Brain microvascular endothelial cell (primary cell): ENCODE measurements around the gene KLHL6.
A peak's percentile ranks its signal among the peaks of the same experiment; 100 is the strongest.

ENCODE experiments used
- DNase-seq: peaks from one replicate; pipeline ENCODE4 v3.0.0-alpha.2; 2020
- H3K27ac ChIP-seq: fragments of 250-450 bp; sonication (Bioruptor Pico); 2 replicates; pipeline ENCODE4 v1.5.1; 2020; ENCODE audit warnings: mild to moderate bottlenecking, moderate library complexity
- H3K27me3 ChIP-seq: fragments of 250-450 bp; sonication (Bioruptor Pico); replicated peaks from 2 replicates; pipeline ENCODE4 v1.5.1; 2020; ENCODE audit warnings: mild to moderate bottlenecking
- H3K36me3 ChIP-seq: fragments of 250-450 bp; sonication (Bioruptor Pico); replicated peaks from 2 replicates; pipeline ENCODE4 v1.5.1; 2020; ENCODE audit warnings: mild to moderate bottlenecking
- H3K4me3 ChIP-seq: 2 replicates; pipeline ENCODE4 v1.5.1; 2011; ENCODE audit warnings: low read depth, mild to moderate bottlenecking, control low read depth, low read length, moderate library complexity
- in situ Hi-C: cut with HindIII; loops from 2 replicates; pipeline ENCODE4 v1.10.0; 2017; ENCODE audit warnings: low sequenced_read_pairs, low pct_ligation_motif_present
- TF ChIP-seq, protein P1 (sequence below): IDR thresholded peaks from 2 replicates; pipeline ENCODE4 v1.5.1; 2011; ENCODE audit warnings: low read depth, mild to moderate bottlenecking, moderate library complexity, low read length, control low read depth, inconsistent platforms; ENCODE audit errors: missing control alignments

Gene KLHL6

GRCh38 chr3:183587336-183587735, 31.8 kb upstream of the KLHL6 start:
- H3K4me3 ChIP-seq: no peak overlapping the region
- no peaks in the 10 kb centered on the region for H3K27me3 ChIP-seq
- TF ChIP-seq, protein P1, sequence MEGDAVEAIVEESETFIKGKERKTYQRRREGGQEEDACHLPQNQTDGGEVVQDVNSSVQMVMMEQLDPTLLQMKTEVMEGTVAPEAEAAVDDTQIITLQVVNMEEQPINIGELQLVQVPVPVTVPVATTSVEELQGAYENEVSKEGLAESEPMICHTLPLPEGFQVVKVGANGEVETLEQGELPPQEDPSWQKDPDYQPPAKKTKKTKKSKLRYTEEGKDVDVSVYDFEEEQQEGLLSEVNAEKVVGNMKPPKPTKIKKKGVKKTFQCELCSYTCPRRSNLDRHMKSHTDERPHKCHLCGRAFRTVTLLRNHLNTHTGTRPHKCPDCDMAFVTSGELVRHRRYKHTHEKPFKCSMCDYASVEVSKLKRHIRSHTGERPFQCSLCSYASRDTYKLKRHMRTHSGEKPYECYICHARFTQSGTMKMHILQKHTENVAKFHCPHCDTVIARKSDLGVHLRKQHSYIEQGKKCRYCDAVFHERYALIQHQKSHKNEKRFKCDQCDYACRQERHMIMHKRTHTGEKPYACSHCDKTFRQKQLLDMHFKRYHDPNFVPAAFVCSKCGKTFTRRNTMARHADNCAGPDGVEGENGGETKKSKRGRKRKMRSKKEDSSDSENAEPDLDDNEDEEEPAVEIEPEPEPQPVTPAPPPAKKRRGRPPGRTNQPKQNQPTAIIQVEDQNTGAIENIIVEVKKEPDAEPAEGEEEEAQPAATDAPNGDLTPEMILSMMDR: no peak
- H3K36me3 ChIP-seq: no peaks in the 10 kb centered on the region
- in situ Hi-C loops: no loop called here
- no peak overlapping the region for H3K27ac ChIP-seq
- DNase-seq: no peak

DNA sequence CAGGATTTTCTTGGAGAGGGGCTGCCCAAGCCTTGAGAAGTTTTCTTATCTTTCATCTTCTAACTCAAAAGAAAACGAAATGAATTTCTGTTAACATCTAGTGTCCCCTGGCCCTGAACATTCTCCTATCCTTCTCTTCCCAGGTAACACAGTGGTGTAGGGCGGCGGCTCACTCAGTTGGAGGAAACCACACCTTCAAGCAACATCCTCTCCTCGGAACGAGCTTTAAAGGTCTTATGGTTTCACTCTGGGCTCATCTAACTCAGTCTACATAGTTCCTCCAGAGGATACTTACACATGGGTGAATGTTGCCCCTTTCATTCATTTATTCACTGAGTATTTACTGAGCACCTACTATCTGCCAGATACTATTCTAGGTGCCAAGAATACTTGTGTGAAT, 31.0 kb upstream of the KLHL6 start:
- in situ Hi-C loops: no loop called here
- no peak for DNase-seq
- Histone ChIP-seq H3K27me3 (no peaks in the 10 kb centered on the region), H3K4me3 (no peak overlapping the region), H3K36me3 (no peaks in the 10 kb centered on the region), H3K27ac (no peak overlapping the region)
- TF ChIP-seq, protein P1: no peak

- H3K27ac ChIP-seq: no peak overlapping the region
- TF ChIP-seq, protein P1: no peak
- H3K4me3 ChIP-seq: no peak overlapping the region
- H3K27me3 ChIP-seq: no peaks in the 10 kb centered on the region
- H3K36me3 ChIP-seq: no peaks in the 10 kb centered on the region
- no peak for DNase-seq
- in situ Hi-C loops: no loop called here
These were observed 29.4 kb upstream of the KLHL6 start for GRCh38 chr3:183584914-183585280.

DNA sequence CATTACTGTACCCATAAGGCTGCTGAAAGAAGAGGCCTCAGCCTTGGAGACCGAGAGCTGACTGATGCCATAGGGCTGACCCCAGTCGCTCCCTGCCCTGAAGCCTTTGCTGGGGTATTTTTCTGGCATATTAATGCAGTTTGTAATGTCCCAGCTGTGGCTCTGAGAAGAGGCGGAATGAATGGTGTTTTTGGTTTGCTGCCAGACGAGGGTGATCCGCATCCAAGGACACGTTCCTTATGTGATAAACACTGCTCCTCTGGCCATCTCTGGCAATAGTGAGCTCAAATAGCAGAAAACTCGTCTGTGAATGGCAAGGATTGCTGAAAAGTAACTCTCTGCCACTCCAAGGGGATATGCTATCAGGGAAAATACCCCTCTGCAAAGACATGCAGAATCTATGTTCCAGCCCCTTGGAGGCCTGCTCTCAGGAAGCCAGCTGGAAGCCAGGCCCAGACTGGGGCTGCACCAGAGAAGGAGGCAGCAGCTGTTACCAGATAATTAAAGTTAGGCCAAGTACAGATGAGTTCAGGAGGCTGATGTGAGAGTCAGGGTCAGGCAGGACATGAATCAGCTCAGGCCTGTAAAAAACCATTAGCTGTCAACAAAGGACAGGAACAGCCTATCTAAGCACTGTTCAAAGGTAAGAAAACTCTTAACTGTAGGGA, 28.9 kb upstream of the KLHL6 start:
- no peaks in the 10 kb centered on the region for H3K36me3 ChIP-seq
- no peaks in the 10 kb centered on the region for H3K27me3 ChIP-seq
- in situ Hi-C loops: no loop called here
- no peak overlapping the region for H3K27ac ChIP-seq
- H3K4me3 ChIP-seq: no peak overlapping the region
- TF ChIP-seq, protein P1: no peak
- peak; percentile 50 for DNase-seq

DNA sequence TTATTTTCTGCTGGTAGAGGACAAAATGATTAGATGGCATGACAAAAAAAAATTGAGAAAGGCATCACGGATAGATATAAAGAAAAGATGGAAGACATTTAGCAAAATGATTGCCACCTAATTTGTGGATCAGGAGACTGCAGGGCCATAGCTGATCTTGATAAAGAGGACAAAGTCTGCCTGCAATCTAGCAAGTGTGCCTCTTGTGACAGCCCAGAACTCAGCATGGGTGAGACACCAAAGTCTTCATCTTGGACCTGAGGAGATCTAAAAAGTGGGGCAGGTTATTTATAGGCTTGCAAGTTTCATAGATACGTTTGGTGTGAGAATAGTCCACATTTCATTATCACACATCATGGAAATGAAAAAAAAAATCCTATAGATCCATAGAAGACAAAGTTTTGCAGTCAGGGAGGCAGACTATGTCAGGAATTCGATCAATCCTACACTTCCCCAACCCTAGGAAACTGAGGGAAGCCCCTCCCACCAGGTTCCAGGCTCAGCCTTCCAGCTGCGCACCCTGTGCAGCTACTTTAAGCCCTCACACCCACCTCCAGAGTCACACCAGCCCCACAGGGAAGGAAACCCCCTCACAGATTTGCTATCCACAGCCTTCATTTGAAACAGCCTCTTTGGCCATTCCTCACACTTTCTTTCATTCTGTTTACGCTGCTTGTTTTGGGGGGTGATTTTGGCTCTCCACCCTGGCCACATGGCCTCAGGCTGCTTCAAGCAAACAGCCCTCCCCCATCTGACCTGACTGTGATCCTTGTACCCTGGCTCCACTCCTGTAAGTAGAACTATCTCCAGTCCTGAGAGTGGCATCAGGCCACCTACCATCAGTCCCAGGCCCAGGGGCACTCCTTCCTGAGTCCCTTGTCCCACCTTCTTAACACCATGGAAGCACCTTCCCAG, 28.1 kb upstream of the KLHL6 start:
- TF ChIP-seq, protein P1: no peak
- no peaks in the 10 kb centered on the region for H3K27me3 ChIP-seq
- in situ Hi-C loops: no loop called here
- H3K4me3 ChIP-seq: no peak overlapping the region
- DNase-seq: no peak
- H3K36me3 ChIP-seq: no peaks in the 10 kb centered on the region
- no peak overlapping the region for H3K27ac ChIP-seq
